Activated CD4-positive, alpha-beta T cell treated with anti-CD3 and anti-CD28 coated beads for 48 hours (primary cell): Measurements from ENCODE around the gene CLK1.

Source experiments
- DNase-seq: peaks from one replicate; pipeline ENCODE4 v3.0.0-alpha.2; 2020

CLK1 gene

DNA sequence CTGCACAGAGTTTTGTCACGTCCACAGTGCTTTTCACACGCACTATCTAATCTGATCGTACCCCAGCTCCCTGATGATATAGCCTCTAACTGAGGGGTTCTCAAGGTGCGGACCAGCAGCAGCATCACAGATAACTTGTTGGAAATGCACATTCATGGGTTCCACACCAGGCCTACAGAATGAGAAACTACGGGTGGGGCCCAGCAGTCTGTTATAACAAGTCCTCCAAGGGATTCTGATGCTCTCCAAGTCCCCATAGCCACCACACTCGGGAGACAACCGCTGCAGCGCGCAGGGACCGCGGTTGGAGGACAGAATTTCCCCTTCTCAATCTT, 53.5 kb downstream of the CLK1 start:
- no peak for DNase-seq

DNA sequence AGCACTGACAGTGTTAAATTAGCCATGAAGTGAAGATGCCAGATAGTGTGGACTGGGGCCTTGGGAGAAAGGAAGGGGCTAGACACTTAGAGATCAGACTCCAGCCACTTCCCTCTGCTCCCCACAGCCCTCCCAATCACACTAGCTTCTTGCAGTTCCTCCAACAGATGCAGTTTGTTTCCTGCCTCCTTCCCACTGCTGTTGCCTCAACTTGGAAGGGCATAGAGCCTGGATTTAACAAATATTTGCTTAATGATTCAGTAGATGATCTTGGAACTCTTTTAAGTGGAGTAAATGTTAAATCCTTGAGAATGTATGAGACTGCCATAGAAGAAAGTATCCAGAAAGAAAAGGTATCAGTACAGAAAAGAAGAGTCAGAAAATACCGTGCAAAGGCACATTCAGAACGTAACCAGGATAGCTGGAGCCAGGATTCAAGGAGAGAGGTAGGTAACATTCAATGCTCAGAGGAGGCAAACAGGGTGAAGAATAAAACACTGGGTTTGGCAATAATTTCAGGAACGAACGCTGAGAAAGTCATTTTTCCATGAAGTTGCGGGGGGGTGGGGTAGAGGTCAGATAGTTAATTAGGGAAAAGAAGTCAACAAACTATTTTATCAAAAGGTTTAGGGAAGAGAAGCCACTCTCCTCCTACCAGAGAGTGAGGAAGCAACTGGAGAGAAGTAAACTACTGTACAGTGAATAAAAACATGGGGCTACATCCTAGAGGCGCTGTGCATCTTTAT, 54.0 kb downstream of the CLK1 start:
- DNase-seq: no peak

DNA sequence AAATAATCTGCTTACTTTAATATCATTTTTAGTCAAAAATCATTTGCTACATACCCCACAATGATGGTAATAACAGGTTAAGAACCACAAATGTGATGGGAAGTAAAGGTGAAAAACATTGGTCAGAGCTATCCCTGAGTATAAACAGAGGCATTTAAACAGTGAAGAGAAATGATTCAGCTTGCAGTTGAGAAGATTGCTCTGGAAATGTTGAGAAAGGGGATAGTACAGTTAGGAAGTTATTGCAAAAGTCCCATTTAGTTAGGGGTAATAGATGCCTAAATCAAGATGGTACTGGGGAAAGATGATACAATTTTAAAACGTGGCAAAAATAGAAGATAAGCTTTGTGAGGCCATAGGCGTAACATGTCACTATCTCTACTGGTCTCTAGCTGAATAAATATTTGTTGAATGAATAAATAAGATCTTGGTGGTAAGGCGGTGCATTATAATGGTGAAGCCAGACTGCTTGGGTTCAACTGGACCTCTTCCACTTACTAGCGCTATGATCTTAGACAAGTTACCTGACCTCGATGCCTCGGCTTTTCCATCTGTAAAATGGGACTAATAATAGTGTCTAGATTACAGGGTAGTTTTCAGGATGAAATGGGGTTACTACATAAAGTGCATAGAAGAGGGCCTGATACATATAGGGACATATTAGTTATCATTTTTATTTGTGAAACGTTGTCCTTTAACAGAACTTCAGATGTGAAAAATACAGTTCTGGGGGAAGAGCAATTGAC, 54.8 kb downstream of the CLK1 start:
- no peak for DNase-seq
